GM10266 (cell line): ENCODE results near the gene RHBDD3.

Experiments used
- DNase-seq: peaks from one replicate; pipeline ENCODE4 v3.0.0; 2012; ENCODE audit errors: extremely low spot score
- TF ChIP-seq, protein P1 (sequence below): IDR thresholded peaks from 2 replicates; pipeline ENCODE4 v1.5.1; 2012; ENCODE audit warnings: mild to moderate bottlenecking, low read depth; ENCODE audit not compliant: control insufficient read depth, insufficient read depth; ENCODE audit errors: missing control alignments

The RHBDD3 gene

DNA sequence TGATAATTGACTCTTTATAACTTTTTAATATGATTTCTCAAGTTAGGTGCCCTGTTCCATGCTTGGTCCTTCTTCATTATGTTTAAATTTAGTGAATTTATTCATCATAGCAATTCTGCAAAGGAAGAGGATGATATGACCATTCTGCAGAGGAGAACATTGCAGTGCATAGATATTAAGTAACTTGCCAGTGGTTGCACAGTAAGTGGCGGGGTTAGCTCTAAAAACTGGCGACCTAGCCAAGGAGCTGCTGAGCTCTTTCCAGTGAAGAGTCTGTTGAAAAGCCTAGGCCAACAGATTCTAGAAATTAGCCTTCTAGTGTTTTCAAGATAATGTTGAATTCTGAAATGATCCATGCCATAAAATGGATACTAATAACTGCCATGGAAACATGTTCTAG is 4.8 kb upstream of the RHBDD3 start:
- DNase-seq: no peak
- TF ChIP-seq, protein P1, sequence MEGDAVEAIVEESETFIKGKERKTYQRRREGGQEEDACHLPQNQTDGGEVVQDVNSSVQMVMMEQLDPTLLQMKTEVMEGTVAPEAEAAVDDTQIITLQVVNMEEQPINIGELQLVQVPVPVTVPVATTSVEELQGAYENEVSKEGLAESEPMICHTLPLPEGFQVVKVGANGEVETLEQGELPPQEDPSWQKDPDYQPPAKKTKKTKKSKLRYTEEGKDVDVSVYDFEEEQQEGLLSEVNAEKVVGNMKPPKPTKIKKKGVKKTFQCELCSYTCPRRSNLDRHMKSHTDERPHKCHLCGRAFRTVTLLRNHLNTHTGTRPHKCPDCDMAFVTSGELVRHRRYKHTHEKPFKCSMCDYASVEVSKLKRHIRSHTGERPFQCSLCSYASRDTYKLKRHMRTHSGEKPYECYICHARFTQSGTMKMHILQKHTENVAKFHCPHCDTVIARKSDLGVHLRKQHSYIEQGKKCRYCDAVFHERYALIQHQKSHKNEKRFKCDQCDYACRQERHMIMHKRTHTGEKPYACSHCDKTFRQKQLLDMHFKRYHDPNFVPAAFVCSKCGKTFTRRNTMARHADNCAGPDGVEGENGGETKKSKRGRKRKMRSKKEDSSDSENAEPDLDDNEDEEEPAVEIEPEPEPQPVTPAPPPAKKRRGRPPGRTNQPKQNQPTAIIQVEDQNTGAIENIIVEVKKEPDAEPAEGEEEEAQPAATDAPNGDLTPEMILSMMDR: no peak

DNA sequence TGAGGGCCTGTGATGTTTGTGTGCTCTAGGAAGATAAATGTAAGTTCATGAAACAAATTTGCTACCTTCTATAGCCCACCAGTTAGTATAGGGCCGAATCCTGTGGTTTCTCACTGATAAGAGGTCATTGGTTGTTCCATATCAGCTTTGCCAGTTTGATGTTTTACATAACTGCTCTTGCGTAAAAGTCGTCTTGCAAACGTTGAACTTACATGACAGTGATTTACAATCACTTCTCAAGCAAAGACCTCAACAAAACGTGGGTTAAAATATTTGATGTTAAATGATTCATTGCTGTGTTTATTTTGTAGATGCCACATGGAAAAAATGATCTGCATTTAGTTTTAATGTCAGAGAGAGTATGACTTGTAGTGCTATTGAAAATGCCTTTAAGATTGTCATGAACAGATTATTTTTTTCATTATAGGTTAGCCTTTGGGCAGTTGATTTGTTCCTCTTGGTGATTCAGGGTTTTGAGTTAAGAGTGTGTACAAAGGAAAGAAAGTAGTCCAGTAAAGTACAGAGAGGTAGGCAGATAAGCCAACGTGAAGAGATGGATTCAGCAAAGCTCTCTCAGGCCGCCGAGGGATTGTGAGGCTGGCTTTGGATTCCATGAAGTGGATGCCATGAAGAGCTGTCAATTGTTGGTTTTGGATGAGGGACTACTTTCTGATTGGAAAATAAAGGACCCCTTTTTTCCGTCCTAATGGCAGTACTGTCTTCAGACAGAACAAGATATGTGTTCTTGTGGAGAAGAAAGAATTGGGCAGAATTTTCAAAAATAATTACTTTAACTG is 2.9 kb upstream of the RHBDD3 start:
- DNase-seq: no peak
- TF ChIP-seq, protein P1: no peak

DNA sequence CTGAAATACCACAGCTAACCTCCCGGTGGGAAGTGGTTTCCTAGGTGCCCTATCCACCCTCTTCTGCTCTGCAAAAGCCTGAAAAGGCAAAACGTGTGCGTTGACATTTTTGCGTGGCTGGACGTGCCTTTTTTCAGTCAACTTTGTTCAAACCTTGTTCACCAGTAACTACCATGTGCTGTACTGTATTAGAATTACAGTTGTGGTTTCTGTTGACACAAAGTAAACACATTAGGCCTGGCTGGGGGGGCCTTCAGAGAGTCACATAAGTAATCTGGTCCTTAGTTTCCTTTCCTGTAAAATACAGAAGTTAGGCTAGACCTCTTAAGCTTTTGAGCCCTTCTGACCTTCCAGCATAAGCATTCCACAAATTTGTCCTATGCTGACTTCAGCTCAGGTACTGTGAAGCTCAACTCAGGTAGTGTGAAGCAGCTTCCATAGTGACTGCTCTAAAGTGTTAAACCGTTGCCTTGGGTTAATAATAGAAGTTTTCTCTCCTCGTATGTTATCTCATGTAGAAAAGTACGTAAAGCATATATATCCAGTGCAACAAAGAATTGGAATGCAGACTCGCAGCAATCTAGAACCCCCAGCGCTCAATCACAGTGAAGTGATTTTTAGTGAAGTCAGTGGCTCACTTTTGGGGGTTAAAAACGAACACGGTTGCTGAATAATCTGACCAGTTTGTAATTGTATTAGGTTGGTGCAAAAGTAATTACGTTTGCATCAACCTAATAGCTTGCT is 2.1 kb upstream of the RHBDD3 start:
- TF ChIP-seq, protein P1: no peak
- DNase-seq: no peak

DNA sequence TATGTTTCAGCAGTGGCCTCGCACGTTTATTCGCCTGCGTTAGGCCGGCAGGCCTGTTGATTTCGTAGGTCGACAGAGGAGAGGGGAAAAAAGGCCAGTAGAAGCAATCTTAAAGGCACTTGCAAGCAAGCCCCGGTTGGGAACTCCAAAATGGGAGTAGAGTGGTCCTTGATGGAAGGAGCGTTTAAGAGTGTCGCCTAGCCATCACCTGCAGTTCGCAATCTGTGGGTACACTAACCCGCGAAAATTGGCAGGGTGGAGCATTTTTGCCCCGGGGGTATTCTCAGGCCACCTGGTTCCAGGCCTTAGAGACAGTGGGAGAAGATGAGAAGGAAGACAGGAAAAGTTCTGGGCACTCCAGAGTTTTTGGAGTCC is 1.4 kb upstream of the RHBDD3 start:
- DNase-seq: no peak
- TF ChIP-seq, protein P1: no peak

DNA sequence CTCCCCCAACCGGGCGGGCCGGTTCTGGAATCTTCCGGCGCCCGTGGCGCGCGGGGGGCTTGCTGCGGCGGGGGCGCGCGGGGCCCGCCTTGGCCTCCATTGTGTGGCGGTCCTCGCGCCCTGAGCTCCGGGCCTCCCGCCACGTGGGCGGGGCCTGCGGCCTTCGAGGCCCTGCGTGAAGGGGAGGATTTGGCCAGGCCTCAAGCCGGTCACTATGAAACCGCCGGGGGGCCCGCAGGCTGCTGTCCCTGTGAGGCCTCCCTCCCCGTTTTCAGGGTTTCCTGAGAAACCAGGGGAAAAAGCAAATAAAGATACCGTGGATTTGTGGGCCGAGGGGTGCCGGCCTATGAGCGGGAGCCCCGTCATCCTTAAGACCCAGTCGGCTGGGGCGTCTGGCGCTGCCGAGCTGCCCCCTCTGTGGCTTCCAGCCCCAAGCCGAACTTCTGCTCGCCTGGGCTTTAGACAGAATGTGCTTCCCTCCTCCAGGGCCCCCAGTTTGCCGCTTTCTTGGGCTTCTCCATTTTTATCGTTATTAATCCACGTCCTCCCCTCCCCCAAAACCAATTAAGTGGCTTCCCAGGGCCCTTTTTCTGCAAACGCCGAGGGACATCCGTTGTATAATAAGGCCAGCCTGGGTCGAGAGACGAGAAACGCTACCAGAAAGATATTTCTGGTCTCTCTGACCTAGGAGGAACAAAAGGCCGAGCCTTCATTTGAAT is 889 bp upstream of the RHBDD3 start:
- DNase-seq: no peak
- TF ChIP-seq, protein P1: peak; percentile 12

DNA sequence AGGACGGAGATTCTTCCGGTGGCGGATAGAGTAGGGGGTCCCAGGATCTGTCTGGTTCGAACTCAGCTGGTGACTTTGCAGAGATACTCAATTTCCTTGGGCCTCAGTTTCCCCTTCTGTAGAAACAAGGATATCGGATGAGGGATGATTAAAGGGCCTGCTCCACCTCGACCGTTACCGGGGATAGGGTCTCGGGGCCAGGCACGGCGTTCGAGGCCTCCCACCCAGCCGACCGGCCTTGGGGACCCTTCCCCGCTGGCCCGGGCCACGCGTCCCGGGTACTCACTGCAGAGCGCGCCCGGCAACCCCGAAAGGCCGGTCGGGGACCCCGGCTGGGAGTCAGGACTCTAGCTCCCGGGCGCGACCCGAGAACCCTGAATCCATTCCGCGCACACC is 321 bp downstream of the RHBDD3 start:
- TF ChIP-seq, protein P1: no peak
- no peak for DNase-seq
